NCI-H345 treated with DMSO at 0.1 percent for 48 hours (cell line): ENCODE measurements around the gene ZFTA.
"Not testable (repeated sequence)": the region's sequence is repeated elsewhere in the genome, so short reads cannot be mapped to it uniquely, and the experiment has no call there.

Experiments
- DNase-seq: peaks from one replicate; lab custom pipeline; 2025; ENCODE audit not compliant: unreplicated experiment; lab: John Stamatoyannopoulos, UW

Gene ZFTA

GRCh38 chr11:63779039-63779438 is 10.5 kb upstream of the ZFTA start:
- DNase-seq: no peak

GRCh38 chr11:63775191-63775590 is 6.6 kb upstream of the ZFTA start:
- no peak for DNase-seq

GRCh38 chr11:63771741-63772318 is 3.3 kb upstream of the ZFTA start:
- DNase-seq: not testable (repeated sequence)

DNA sequence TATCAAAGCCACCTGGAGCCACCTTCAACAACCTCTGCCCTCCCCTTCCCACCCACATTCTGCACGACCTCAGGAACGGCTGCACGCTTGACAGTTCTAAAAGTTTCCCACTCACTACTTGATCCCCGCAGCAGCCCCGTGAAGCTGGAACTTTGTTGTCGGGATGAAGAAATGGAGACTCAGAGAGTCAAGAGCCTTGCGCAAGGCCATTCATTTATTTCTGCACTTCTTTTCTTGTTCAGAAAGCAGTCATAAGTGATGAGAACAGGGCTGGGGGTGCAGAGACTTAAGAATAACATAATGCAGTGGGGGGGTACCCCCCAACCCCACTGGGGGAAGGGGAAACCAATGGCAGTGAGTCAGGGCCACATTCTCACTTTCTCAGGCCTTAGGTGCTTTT is 2.2 kb upstream of the ZFTA start:
- DNase-seq: no peak

DNA sequence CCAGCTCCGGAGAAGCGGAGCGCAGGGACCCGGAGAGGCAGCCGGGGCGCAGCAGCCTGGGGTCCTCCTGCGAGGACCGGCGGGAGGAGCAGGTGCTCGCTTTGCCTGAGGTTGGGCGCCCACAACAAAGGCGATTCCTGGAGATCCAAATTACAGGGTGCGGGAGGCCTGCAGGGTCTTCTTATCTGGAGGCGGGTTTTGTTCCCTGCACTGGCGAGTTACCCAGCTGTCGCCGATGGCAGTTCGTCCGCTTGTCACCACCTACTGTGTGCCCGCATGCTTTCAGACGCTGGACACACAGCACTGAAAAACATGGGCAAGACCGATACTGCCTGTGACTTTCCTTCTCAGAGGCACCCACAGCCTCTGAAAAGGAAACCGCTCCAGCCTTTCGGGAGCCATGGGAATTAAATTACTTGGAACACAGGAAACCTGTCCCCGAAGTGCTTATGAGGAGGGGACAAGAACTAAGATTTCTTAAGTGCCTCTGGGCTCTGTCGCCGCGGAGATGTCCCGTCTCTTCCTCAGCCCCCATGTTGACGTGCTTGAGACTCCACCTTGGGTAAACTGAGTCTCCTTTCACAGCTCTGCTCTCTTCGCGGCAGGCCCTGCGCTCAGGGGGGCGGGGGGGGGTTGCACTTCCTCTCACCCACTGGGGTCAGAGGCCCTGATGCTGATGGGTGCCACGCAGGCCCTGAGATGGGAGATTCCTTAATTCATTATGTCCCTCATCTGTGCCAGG is 1.3 kb upstream of the ZFTA start:
- DNase-seq: peak; percentile 20

DNA sequence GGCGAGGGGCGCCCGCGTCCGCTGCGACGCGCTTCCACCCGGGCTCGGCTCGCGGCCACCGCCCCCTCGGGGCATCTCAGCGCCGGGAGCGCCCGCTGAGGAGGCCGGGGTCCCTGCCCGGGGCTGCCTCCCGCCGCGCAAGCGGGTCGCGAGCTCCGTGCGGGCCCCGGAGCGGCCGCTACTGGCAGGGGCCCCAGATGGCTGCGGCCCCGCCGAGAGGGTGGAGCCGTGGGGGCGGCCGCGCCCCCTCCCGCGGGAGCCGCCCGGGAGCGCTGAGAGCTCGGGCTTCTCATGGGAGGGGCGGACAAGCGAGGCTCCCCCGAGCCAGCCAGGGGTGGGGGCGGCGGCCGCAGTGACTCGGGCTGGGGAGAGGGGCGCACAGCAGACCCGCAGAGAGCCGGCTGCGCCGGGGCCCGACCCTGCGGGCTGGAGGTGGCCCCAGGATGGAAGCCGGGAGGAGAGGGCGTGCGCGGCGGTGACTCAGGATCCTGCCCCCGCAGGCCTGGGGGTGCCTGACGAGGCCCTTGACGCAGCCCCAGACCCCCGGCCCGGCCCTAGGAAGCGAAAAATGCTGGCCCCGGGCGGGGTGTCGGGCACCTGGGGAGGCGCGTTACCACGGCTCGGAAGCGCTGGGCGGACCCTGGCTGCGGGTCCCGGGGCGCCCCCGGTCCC is 603 bp upstream of the ZFTA start:
- no peak for DNase-seq

- peak; percentile 77 for DNase-seq
Measured at GRCh38 chr11:63767565-63768236, 874 bp downstream of the ZFTA start.

GRCh38 chr11:63767267-63767564 is 1.4 kb downstream of the ZFTA start:
- no peak for DNase-seq

- no peak for DNase-seq
Measured at GRCh38 chr11:63766531-63767235, 1.9 kb downstream of the ZFTA start.

DNA sequence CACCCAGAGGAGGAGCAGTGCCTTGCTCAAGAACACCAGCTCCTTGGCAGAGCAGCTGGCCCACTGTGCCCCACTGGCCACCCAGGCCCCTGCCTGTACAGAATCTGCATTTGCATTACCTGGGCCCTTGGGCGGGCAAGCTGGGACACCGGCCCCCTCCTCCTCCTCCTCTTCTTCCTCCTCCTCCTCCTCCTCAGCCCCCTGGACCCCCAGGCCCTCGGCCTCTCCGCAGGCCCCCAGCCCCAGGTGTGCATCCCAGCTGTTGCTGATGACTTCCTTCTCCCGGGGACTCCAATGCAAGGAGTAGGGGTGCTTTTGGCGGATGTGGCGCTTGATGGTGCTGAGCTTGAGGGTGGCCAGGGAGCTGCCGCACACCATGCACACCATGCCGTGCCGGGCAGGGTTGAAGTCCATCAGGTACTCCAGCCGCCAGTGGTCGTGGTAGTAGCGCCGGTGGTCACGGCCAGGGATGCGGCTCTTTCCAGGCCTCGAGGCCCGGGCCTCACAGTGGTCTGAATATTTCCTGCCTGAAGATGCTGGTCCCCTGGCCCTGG is 2.8 kb downstream of the ZFTA start:
- no peak for DNase-seq

- no peak for DNase-seq
Measured at GRCh38 chr11:63764679-63765647, 3.6 kb downstream of the ZFTA start.

DNA sequence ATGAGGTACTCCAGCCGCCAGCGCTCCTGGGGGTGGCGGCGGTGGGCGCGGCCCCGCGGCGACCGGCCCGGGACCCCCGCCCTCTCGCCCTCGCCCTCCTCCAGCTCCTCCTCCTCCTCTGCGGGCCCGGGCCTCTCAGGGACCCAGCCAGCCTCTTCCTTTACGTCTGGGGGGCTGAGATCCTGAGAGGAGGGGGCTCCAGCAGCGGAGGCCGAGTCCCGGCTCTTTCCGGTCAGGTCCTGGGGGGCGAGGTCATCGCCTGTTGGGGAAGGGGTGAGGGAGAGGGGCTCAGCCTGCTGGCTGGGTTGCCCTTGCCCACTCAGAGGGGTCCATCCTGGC is 4.3 kb downstream of the ZFTA start:
- DNase-seq: no peak

GRCh38 chr11:63763496-63764339 is 4.9 kb downstream of the ZFTA start:
- DNase-seq: no peak

DNA sequence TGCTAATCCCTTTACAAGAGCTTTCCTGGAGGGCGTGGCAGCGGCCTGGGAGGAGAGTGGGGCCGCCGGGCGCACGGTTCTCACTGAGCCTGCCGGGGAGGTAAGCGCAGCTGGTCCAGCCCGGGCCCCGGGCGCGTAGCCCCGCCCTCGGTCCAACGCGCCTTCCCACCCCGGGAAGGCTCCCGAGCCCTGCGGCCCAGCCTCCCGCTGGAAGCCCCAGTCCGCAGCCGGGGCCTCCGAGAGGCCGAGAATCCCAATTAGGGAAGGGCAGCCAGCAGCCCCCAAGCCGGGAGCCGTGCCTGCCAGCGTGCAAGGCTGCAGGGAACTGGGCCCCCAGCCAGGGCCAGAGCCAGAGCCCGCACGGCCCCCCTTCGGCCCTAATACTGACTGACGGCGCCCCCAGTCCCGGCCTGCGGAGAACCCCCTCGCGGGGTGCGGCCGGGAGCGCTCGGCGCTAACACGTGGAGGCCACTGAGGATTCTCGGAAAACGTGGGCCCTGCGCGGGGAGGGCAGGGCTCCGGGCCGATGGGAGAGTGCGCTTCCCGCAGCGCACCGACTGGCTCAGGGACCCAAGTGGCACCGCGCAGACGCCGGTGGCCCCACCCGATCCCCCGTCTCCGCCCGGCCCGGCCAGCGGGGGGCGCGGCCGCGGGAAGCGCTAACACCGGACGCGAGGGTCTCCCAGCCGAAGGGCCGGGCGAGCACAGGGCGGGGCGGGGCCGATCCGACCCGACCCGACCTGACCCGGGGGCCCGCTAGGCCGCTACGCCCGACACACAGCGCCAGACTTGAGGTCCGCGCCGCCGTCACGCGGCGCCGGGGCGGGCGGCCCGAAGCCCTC is 5.7 kb downstream of the ZFTA start:
- no peak for DNase-seq

GRCh38 chr11:63761931-63762653 is 6.5 kb downstream of the ZFTA start:
- no peak for DNase-seq

DNA sequence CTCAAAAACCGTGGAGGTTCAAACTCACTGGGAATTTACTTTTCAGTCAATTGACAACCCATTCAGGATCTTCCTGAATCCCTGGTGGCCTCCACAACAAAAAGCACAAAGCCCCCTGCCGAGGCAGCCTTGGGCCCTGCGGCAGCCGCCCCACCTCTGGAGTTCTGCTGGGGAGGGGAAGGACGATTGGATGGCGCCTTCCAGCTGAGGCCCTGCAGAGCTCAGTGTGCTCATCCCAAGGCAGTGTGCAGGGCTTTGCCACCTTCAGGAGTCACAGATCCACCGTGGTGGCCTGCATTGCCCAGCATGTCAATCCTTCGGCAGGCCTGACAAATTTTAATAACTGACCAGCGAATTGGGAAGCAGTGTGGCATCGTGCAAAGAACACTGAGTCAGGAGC is 7.4 kb downstream of the ZFTA start:
- DNase-seq: peak; percentile 21

GRCh38 chr11:63760487-63761079 is 8.0 kb downstream of the ZFTA start:
- DNase-seq: no peak
